Tibial nerve (tissue), 4 donors: Measurements from ENCODE around the gene MUC5B. TPM values are rescaled to one million over a fixed set of nuclear protein-coding genes. Genes with fewer than 3 reads are reported as not detected.

Source experiments
- DNase-seq, 2 donors: peaks; one replicate each; pipeline ENCODE4 v3.0.0-alpha.2; 2019; ENCODE audit warnings: low spot score in 2 of 2
- H3K27ac ChIP-seq, 4 donors: fragments of 200-600 bp; sonication (generic) in 3 of 4; one replicate each; pipeline ENCODE4 v1.5.1; 2017 to 2019; ENCODE audit warnings: mild to moderate bottlenecking in 1 of 4
- H3K27me3 ChIP-seq, 2 donors: fragments of 200-600 bp; sonication (generic) in 1 of 2; one replicate each; pipeline versions ENCODE4 v1.5.1 to v1.6.0; 2017 to 2019
- H3K36me3 ChIP-seq, 3 donors: fragments of 200-600 bp; sonication (generic); one replicate each; pipeline ENCODE4 v1.5.1; 2018 to 2019
- H3K4me1 ChIP-seq, 4 donors: fragments of 200-600 bp; sonication (generic) in 3 of 4; one replicate each; pipeline ENCODE4 v1.5.1; 2017 to 2019
- H3K4me3 ChIP-seq, 4 donors: fragments of 200-600 bp; sonication (generic) in 3 of 4; one replicate each; pipeline ENCODE4 v1.5.1; 2017 to 2019; ENCODE audit warnings: mild to moderate bottlenecking in 1 of 4, moderate library complexity in 1 of 4
- H3K9me3 ChIP-seq, 4 donors: fragments of 200-600 bp; sonication (generic) in 3 of 4; one replicate each; pipeline ENCODE4 v1.5.1; 2017 to 2019
- EP300 ChIP-seq, 2 donors: sonication (generic); formaldehyde crosslinking; IDR thresholded peaks; one replicate each; pipeline ENCODE4 v1.6.1; 2017; ENCODE audit warnings: antibody characterized with exemption in 2 of 2, mild to moderate bottlenecking in 1 of 2
- POLR2A ChIP-seq, 2 donors: fragments of 450-650 bp; IDR thresholded peaks; one replicate each; pipeline ENCODE4 v1.6.1; 2017; ENCODE audit warnings: antibody characterized with exemption in 2 of 2, mild to moderate bottlenecking in 2 of 2, moderate library complexity in 2 of 2
- WGBS, 2 donors: methylation state at CpG; one replicate each; pipeline ENCODE4 v1.1.5; 2018; 5-methylcytosine and 5-hydroxymethylcytosine counted together
- total RNA-seq, 4 donors: library from RNA; depleted of rRNA; stranded (reverse); fragments of >200 nt; gene quantifications; one replicate each; pipeline ENCODE4 v1.1.0, GENCODE V29; 2016
- TF ChIP-seq, protein P1 (sequence below), 5 experiments: fragments of 200-600 bp in 3 of 5; fragments of 450-650 bp in 2 of 5; sonication (generic) in 3 of 5; IDR thresholded peaks; one replicate each; pipeline ENCODE4 v1.5.1; 2016 to 2019; ENCODE audit warnings: antibody characterized with exemption in 5 of 5, mild to moderate bottlenecking in 3 of 5, moderate library complexity in 2 of 5

MUC5B gene
- total RNA-seq, 4 donors from 2014 or later = under 0.01 to 0.22 TPM; not detected in 2

DNA sequence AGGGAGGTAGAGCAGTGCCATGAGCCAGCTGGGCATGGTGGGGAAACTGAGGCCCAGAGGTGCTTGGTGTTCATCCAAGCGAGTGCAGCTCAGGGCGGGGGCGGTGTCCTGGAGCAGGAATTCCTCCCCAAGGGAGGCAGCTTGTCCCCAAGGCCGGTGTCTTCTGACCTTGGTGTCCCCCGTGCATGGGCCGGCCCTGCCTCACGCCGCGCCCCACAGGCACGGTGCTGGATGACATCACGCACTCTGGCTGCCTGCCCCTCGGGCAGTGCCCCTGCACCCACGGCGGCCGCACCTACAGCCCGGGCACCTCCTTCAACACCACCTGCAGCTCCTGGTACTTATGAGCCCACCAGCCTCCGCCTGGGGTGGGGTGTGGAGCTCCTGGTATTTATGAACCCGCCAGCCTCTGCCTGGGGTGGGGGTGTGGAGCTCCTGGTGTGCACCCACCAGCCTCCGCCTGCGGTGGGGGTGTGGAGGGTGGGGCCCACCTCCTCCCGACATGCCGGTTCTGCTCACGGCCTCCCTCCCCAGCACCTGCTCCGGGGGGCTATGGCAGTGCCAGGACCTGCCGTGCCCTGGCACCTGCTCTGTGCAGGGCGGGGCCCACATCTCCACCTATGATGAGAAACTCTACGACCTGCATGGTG is 6.7 kb downstream of the MUC5B start:
- Histone ChIP-seq H3K9me3 (no peaks in the 10 kb centered on the region), H3K27me3 (peaks cover 0 to 14% of the 10 kb centered on the region in 2 donors), H3K4me1 (peaks cover 0 to 14% (median 0%) of the 10 kb centered on the region in 4 donors), H3K36me3 (no peaks in the 10 kb centered on the region), H3K4me3 (no peak overlapping the region), H3K27ac (no peak overlapping the region)
- 77 to 83% methylated on average over 15 to 25 of the region's 27 CpGs for WGBS, 2 donors
- no peak for DNase-seq
- TF ChIP-seq, protein P1, sequence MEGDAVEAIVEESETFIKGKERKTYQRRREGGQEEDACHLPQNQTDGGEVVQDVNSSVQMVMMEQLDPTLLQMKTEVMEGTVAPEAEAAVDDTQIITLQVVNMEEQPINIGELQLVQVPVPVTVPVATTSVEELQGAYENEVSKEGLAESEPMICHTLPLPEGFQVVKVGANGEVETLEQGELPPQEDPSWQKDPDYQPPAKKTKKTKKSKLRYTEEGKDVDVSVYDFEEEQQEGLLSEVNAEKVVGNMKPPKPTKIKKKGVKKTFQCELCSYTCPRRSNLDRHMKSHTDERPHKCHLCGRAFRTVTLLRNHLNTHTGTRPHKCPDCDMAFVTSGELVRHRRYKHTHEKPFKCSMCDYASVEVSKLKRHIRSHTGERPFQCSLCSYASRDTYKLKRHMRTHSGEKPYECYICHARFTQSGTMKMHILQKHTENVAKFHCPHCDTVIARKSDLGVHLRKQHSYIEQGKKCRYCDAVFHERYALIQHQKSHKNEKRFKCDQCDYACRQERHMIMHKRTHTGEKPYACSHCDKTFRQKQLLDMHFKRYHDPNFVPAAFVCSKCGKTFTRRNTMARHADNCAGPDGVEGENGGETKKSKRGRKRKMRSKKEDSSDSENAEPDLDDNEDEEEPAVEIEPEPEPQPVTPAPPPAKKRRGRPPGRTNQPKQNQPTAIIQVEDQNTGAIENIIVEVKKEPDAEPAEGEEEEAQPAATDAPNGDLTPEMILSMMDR (IDR thresholded peaks at IDR 0.05) = no peak
- TF ChIP-seq EP300 (IDR thresholded peaks at IDR 0.05) = no peak
- TF ChIP-seq POLR2A (IDR thresholded peaks at IDR 0.05) = no peak

DNA sequence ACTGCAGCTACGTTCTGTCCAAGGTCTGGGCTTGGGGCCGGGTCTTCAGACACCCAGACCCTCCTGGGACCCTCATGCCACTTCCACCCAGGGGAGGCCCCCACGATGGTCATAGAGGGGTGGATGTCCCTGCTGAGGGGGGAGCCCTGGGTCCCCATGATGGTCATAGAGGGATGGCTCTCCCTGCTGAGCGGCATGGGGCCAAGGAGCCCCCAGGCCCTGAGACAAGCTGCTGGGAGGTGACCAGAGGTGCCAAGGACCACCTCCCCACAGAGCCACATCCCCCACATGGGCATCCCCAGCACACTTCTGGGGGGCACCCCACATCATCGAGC is 7.2 kb downstream of the MUC5B start:
- no peaks in the 10 kb centered on the region for H3K36me3 ChIP-seq
- H3K9me3 ChIP-seq = no peaks in the 10 kb centered on the region
- TF ChIP-seq, protein P1 (IDR thresholded peaks at IDR 0.05) = no peak
- TF ChIP-seq EP300 (IDR thresholded peaks at IDR 0.05) = no peak
- no peak for TF ChIP-seq POLR2A (IDR thresholded peaks at IDR 0.05)
- no peak overlapping the region for H3K27ac ChIP-seq
- peaks cover 0 to 14% of the 10 kb centered on the region in 2 donors for H3K27me3 ChIP-seq
- H3K4me1 ChIP-seq = peaks cover 0 to 9% (median 0%) of the 10 kb centered on the region in 4 donors
- no peak for DNase-seq
- H3K4me3 ChIP-seq = no peak overlapping the region
- 68 to 96% methylated on average over 3 to 4 of the region's 5 CpGs for WGBS, 2 donors

DNA sequence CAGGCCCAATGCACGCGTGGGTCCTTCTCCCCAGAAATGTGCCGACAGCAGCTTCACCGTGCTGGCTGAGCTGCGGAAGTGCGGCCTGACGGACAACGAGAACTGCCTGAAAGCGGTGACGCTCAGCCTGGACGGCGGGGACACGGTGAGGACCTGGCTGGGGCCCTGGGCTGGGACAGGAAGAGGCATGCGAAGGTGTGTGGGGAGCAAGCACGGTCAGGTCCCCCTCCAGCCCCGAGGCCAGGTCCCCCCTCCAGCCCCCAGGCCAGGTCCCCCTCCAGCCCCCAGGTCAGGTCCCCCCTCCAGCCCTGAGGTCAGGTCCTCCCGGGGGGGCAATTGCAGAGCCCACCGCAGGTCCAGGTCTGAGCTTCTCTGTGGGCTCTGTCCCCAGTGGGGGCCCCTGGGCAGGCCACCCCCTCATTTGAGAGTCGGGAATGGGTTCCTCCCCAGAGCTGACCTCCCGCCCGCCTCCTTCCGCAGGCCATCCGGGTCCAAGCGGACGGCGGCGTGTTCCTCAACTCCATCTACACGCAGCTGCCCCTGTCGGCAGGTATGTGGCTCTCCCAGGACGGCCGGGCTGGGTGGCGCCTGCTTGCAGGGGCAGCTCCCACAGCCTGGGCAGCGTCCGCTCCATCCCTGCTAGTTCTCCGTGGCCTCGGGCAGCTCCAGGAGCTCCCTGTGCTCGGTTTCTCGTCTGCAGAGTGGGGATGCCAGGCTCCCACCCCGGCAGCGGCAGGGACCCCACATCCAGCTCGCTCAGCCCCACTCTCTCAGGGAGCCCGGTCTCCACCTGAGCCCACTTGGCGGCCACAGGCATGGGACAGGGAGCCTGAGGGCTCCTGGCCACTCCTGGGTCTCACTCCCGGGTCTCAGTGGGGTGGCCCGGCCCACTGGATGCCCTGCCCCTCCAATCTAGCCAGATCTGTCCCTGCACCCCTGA is 7.9 kb downstream of the MUC5B start:
- Histone ChIP-seq H3K27me3 (peaks cover 0 to 14% of the 10 kb centered on the region in 2 donors), H3K27ac (no peak overlapping the region), H3K9me3 (no peaks in the 10 kb centered on the region), H3K4me3 (no peak overlapping the region), H3K4me1 (peaks cover 0 to 4% (median 0%) of the 10 kb centered on the region in 4 donors), H3K36me3 (no peaks in the 10 kb centered on the region)
- DNase-seq = no peak
- TF ChIP-seq, protein P1 (IDR thresholded peaks at IDR 0.05) = no peak
- TF ChIP-seq POLR2A (IDR thresholded peaks at IDR 0.05) = no peak
- TF ChIP-seq EP300 (IDR thresholded peaks at IDR 0.05) = no peak
- WGBS, 2 donors = 78 to 86% methylated on average over 33 to 37 of the region's 45 CpGs

DNA sequence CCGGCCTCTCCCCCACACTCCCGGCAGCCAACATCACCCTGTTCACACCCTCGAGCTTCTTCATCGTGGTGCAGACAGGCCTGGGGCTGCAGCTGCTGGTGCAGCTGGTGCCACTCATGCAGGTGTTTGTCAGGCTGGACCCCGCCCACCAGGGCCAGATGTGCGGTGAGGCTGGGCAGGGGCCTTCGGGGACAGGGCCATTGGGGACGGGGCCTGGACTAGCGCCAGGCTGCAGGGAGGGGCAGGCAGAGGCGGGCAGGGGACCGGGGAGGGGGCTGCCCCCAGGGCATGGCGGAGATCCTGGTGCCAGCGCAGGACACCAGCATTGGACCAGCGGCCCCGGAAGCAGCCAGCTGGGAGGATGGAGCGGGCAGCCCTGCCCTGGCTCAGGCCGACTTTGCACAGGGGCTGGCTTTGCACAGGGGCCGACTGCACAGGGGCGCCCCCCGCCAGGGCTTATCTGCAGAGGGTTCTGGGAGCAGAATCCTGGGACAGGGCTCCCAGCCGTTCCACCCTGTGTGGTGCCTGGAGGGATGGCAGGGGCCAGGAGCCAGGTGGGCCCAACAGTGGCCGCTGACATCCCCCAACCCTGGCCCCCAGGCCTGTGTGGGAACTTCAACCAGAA is 8.6 kb downstream of the MUC5B start:
- H3K4me3 ChIP-seq = no peak overlapping the region
- no peak for DNase-seq
- H3K27ac ChIP-seq = no peak overlapping the region
- TF ChIP-seq POLR2A (IDR thresholded peaks at IDR 0.05) (no peak), EP300 (IDR thresholded peaks at IDR 0.05) (no peak)
- TF ChIP-seq, protein P1 (IDR thresholded peaks at IDR 0.05) = no peak
- WGBS, 2 donors = 44 to 60% methylated on average over 11 to 12 of the region's 22 CpGs
- no peaks in the 10 kb centered on the region for H3K9me3 ChIP-seq
- H3K36me3 ChIP-seq = peaks cover 0 to 1% (median 0%) of the 10 kb centered on the region in 3 donors
- H3K4me1 ChIP-seq = no peaks in the 10 kb centered on the region
- H3K27me3 ChIP-seq = peaks cover 0 to 14% of the 10 kb centered on the region in 2 donors
